Keratinocyte (primary cell): Measurements from ENCODE around the gene LRRC4C.

Experiments used
- EZH2 ChIP-seq: IDR thresholded peaks from one replicate; pipeline ENCODE4 v1.6.1; 2012; ENCODE audit warnings: inconsistent platforms, mild to moderate bottlenecking, low read length, moderate library complexity
- TF ChIP-seq, protein P1 (sequence below), 3 experiments: IDR thresholded peaks in 1 of 3; conservative IDR thresholded peaks in 1 of 3; optimal IDR thresholded peaks in 1 of 3; 2 replicates in 2 of 3; 3 replicates in 1 of 3; pipeline versions ENCODE3 to v1.5.1; 2011; ENCODE audit warnings: low read length in 3 of 3, mild to moderate bottlenecking in 3 of 3, moderate library complexity in 2 of 3, control low read depth in 1 of 3, inconsistent platforms in 1 of 3; ENCODE audit not compliant: insufficient read depth in 2 of 3; ENCODE audit errors: extremely low read depth in 1 of 3

- TF ChIP-seq, protein P1, sequence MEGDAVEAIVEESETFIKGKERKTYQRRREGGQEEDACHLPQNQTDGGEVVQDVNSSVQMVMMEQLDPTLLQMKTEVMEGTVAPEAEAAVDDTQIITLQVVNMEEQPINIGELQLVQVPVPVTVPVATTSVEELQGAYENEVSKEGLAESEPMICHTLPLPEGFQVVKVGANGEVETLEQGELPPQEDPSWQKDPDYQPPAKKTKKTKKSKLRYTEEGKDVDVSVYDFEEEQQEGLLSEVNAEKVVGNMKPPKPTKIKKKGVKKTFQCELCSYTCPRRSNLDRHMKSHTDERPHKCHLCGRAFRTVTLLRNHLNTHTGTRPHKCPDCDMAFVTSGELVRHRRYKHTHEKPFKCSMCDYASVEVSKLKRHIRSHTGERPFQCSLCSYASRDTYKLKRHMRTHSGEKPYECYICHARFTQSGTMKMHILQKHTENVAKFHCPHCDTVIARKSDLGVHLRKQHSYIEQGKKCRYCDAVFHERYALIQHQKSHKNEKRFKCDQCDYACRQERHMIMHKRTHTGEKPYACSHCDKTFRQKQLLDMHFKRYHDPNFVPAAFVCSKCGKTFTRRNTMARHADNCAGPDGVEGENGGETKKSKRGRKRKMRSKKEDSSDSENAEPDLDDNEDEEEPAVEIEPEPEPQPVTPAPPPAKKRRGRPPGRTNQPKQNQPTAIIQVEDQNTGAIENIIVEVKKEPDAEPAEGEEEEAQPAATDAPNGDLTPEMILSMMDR (optimal IDR thresholded peaks at IDR 0.05 in 1 of 3, IDR thresholded peaks at IDR 0.05 in 1 of 3, conservative IDR thresholded peaks at IDR 0.05 in 1 of 3; ENCODE audit: extremely low read depth in 1 of 3, insufficient read depth in 2 of 3, low read length in 3 of 3): no peak
- no peak for TF ChIP-seq EZH2
Measured at GRCh38 chr11:40094954-40095353, 1364.5 kb downstream of the LRRC4C start.
